Measurements from ENCODE around the gene CBFA2T3. TPM values are rescaled to one million over a fixed set of nuclear protein-coding genes. Genes with fewer than 3 reads are reported as not detected.
A peak's percentile ranks its signal among the peaks of the same experiment; 100 is the strongest.
"Not testable (repeated sequence)": the region's sequence is repeated elsewhere in the genome, so short reads cannot be mapped to it uniquely, and the experiment has no call there.

CBFA2T3 gene
- total and polyA plus RNA-seq, 7 experiments from 2014 or later = 0.14 to 25.2 (median 0.38) TPM; not detected in 1

DNA sequence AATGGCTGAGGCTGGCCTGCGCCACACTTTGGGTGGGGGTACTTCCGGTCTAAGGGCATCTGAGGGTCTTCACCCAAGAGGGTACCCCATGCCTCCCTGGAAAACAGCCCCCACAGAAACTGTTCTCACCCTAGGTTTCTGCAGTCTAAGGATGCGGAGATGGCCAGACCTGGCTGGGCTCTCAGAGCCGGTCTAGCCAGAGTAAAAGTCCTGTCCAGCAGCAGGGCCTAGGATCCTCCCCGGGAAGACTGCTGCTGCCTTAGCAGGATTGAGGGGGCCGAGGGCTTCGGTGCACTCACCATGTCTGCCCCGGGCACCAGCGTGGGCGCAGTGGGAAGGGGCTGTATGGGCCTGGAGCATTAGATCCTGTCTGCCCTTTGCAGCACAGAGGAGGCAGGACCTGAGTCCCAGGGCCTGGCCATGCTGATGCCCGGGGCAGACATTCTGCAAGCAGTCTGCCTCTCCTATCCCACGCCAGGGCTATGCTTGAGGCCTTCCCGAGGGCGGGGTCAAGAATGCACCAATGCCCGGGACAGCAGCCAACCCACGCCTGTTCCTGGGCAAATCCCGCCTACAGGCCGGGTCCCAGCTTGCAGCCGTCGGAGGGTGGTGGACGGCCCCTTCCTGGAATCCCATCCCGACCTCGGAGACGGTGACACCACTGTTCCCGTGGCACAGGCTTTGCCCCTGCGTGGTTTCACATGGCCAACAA lies 54.7 kb downstream of the CBFA2T3 start:
- no peak overlapping the region for H3K4me3 ChIP-seq (ENCODE audit: low read length)
- H3K4me3 Mint-ChIP-seq = no peak overlapping the region
- no peaks in the 10 kb centered on the region for H3K9me3 ChIP-seq (ENCODE audit: control insufficient read depth in 2 of 3, low read length in 3 of 3)
- ChIA-PET POLR2A (no interaction called here), CTCF (no interaction called here)
- H3K36me3 ChIP-seq (ENCODE audit: control insufficient read depth in 2 of 3, insufficient read depth in 3 of 3, low read length in 3 of 3) = no peaks in the 10 kb centered on the region
- peaks cover 0 to 4% (median 0%) of the 10 kb centered on the region in 5 donors for H3K27me3 Mint-ChIP-seq
- no peak overlapping the region for H3K27ac ChIP-seq (ENCODE audit: low read depth, low read length)
- no peak overlapping the region for H3K27ac Mint-ChIP-seq
- H3K4me1 Mint-ChIP-seq = peaks cover 0 to 14% (median 6%) of the 10 kb centered on the region in 7 donors
- DNase-seq (no peak), ATAC-seq (no peak)
- intact Hi-C loops (cut with micrococcal nuclease) = no loop called here
- no peaks in the 10 kb centered on the region for H3K9me3 Mint-ChIP-seq
- no peaks in the 10 kb centered on the region for H3K36me3 Mint-ChIP-seq
- no peaks in the 10 kb centered on the region for H3K27me3 ChIP-seq (ENCODE audit: control insufficient read depth in 2 of 2, insufficient read depth in 2 of 2, low read length in 2 of 2)
- peaks cover 0 to 8% of the 10 kb centered on the region in 2 donors for H3K4me1 ChIP-seq (ENCODE audit: control insufficient read depth in 2 of 2, insufficient read depth in 2 of 2, low read length in 2 of 2)

DNA sequence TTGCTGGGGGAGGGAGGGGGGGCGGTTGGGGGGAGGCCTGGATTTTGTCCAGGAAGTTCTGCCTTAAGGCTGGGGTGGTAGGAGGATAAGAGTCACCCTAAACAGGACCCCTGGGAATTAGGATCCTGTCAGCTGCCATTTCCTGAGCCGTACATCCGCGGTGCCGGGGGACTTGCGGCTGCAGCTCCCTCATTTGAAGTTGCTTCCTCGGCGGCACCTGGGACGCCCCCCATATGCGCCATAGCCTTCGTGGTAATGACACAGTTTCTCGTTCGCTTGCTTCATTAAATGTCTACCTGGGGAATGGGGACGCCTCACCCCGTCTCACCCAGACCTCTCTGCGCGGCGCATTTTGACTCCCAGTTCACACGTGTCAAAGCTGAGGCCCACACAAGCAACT lies 55.4 kb downstream of the CBFA2T3 start:
- Mint-ChIP-seq H3K36me3 (no peaks in the 10 kb centered on the region), H3K4me1 (peaks cover 0 to 14% (median 6%) of the 10 kb centered on the region in 7 donors), H3K27ac (no peak overlapping the region), H3K9me3 (no peaks in the 10 kb centered on the region), H3K27me3 (peaks cover 0 to 4% (median 0%) of the 10 kb centered on the region in 5 donors), H3K4me3 (peak overlapping the region in 1 of 10 donors; percentile 6)
- H3K4me1 ChIP-seq (ENCODE audit: control insufficient read depth in 2 of 2, insufficient read depth in 2 of 2, low read length in 2 of 2) = peaks cover 0 to 8% of the 10 kb centered on the region in 2 donors
- H3K4me3 ChIP-seq (ENCODE audit: low read length) = no peak overlapping the region
- no peaks in the 10 kb centered on the region for H3K27me3 ChIP-seq (ENCODE audit: control insufficient read depth in 2 of 2, insufficient read depth in 2 of 2, low read length in 2 of 2)
- CTCF ChIA-PET = no interaction called here
- H3K9me3 ChIP-seq (ENCODE audit: control insufficient read depth in 2 of 3, low read length in 3 of 3) = no peaks in the 10 kb centered on the region
- DNase-seq = no peak
- no peak for ATAC-seq
- POLR2A ChIA-PET = no interaction called here
- intact Hi-C loops (cut with micrococcal nuclease) = no loop called here
- no peak overlapping the region for H3K27ac ChIP-seq (ENCODE audit: low read depth, low read length)
- H3K36me3 ChIP-seq (ENCODE audit: control insufficient read depth in 2 of 3, insufficient read depth in 3 of 3, low read length in 3 of 3) = no peaks in the 10 kb centered on the region

- Histone ChIP-seq H3K27me3 (ENCODE audit: control insufficient read depth in 2 of 2, insufficient read depth in 2 of 2, low read length in 2 of 2) (no peaks in the 10 kb centered on the region), H3K4me3 (ENCODE audit: low read length) (no peak overlapping the region), H3K36me3 (ENCODE audit: control insufficient read depth in 2 of 3, insufficient read depth in 3 of 3, low read length in 3 of 3) (no peaks in the 10 kb centered on the region), H3K4me1 (ENCODE audit: control insufficient read depth in 2 of 2, insufficient read depth in 2 of 2, low read length in 2 of 2) (peaks cover 0 to 8% of the 10 kb centered on the region in 2 donors), H3K27ac (ENCODE audit: low read depth, low read length) (peak overlapping the region; percentile 18), H3K9me3 (ENCODE audit: control insufficient read depth in 2 of 3, low read length in 3 of 3) (no peaks in the 10 kb centered on the region)
- Mint-ChIP-seq H3K27ac (peak overlapping the region in 1 of 9 donors; percentile 62), H3K4me3 (peak overlapping the region in 7 of 10 donors; percentile 28 to 66 (median 38)), H3K4me1 (peaks cover 0 to 14% (median 6%) of the 10 kb centered on the region in 7 donors), H3K27me3 (peaks cover 0 to 4% (median 0%) of the 10 kb centered on the region in 5 donors), H3K36me3 (no peaks in the 10 kb centered on the region), H3K9me3 (peaks cover 0 to 3% (median 0%) of the 10 kb centered on the region in 11 donors)
- ATAC-seq (peak; percentile 72), DNase-seq (peak in 3 of 9 donors; percentile 18 to 37 (median 18))
- CTCF ChIA-PET = no interaction called here
- POLR2A ChIA-PET = no interaction called here
- intact Hi-C loops (cut with micrococcal nuclease) = no loop called here
Observed at GRCh38 chr16:88920618-88921590, 56.1 kb downstream of the CBFA2T3 start.

- no peaks in the 10 kb centered on the region for H3K36me3 Mint-ChIP-seq
Observed at GRCh38 chr16:88919936-88920335, 57.1 kb downstream of the CBFA2T3 start.

GRCh38 chr16:88918896-88919295 lies 58.1 kb downstream of the CBFA2T3 start:
- H3K9me3 ChIP-seq (ENCODE audit: control insufficient read depth in 2 of 3, low read length in 3 of 3); H3K9me3 Mint-ChIP-seq; H3K4me3 Mint-ChIP-seq; H3K27ac ChIP-seq (ENCODE audit: low read depth, low read length); H3K27ac Mint-ChIP-seq; DNase-seq; H3K4me3 ChIP-seq (ENCODE audit: low read length); H3K36me3 Mint-ChIP-seq; H3K36me3 ChIP-seq (ENCODE audit: control insufficient read depth in 2 of 3, insufficient read depth in 3 of 3, low read length in 3 of 3); POLR2A ChIA-PET; intact Hi-C loops (cut with micrococcal nuclease); ATAC-seq; H3K27me3 ChIP-seq (ENCODE audit: control insufficient read depth in 2 of 2, insufficient read depth in 2 of 2, low read length in 2 of 2); H3K27me3 Mint-ChIP-seq; CTCF ChIA-PET; H3K4me1 ChIP-seq (ENCODE audit: control insufficient read depth in 2 of 2, insufficient read depth in 2 of 2, low read length in 2 of 2): not testable (repeated sequence)
- H3K4me1 Mint-ChIP-seq = peaks cover 0 to 14% (median 6%) of the 10 kb centered on the region in 7 donors

More at GRCh38 chr16:88919936-88920335, 57.1 kb downstream of the CBFA2T3 start:
- no peak for ATAC-seq
- Histone ChIP-seq H3K4me1 (ENCODE audit: control insufficient read depth in 2 of 2, insufficient read depth in 2 of 2, low read length in 2 of 2) (peaks cover 0 to 8% of the 10 kb centered on the region in 2 donors), H3K27ac (ENCODE audit: low read depth, low read length) (no peak overlapping the region), H3K27me3 (ENCODE audit: control insufficient read depth in 2 of 2, insufficient read depth in 2 of 2, low read length in 2 of 2) (no peaks in the 10 kb centered on the region), H3K36me3 (ENCODE audit: control insufficient read depth in 2 of 3, insufficient read depth in 3 of 3, low read length in 3 of 3) (no peaks in the 10 kb centered on the region), H3K9me3 (ENCODE audit: control insufficient read depth in 2 of 3, low read length in 3 of 3) (no peaks in the 10 kb centered on the region), H3K4me3 (ENCODE audit: low read length) (no peak overlapping the region)
- Mint-ChIP-seq H3K27me3 (peaks cover 0 to 4% (median 0%) of the 10 kb centered on the region in 5 donors), H3K4me3 (no peak overlapping the region), H3K4me1 (peaks cover 0 to 14% (median 6%) of the 10 kb centered on the region in 7 donors), H3K27ac (no peak overlapping the region), H3K9me3 (peaks cover 0 to 5% (median 0%) of the 10 kb centered on the region in 11 donors)
- intact Hi-C loops (cut with micrococcal nuclease) = no loop called here
- ChIA-PET POLR2A (no interaction called here), CTCF (no interaction called here)
- no peak for DNase-seq

DNA sequence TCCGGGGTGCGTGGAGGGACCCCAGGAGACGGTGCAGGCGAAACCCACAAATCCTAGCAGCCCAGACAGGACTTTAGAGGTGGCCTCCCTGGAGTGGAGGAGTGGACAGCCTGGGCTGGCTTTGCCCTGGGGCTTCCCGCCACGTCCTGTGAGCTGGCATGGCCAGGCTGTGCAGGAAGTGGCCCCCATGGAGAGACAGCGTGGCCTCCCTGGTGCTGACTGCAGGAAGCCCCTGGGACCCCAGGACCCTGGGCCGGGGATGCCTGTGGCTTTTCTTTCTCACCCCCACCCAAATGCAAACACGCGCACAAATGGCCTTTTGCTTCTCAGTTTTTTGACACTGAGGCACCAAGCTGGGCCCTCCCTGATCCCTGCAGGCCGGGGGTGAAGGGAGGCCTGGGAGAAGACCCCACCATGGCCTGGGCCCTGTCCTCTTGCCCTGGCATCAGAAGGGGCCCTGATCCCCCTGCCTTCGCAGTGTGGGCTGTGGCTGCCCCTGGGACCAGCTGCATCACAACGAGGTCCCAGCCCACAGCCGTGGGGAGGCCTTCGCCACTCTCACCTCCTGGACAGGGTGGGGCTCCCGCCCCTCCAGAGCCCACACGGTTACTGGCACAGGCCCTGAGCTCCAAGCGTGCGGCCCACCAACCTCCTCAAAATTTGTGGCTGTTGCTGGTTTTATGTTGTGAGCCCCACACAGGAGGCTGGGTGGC lies 58.9 kb downstream of the CBFA2T3 start:
- Mint-ChIP-seq H3K4me1 (peaks cover 0 to 14% (median 6%) of the 10 kb centered on the region in 7 donors), H3K27me3 (peaks cover 0 to 6% (median 3%) of the 10 kb centered on the region in 5 donors), H3K36me3 (no peaks in the 10 kb centered on the region), H3K9me3 (peaks cover 0 to 6% (median 0%) of the 10 kb centered on the region in 11 donors), H3K4me3 (no peak overlapping the region), H3K27ac (no peak overlapping the region)
- no peak overlapping the region for H3K27ac ChIP-seq (ENCODE audit: low read depth, low read length)
- ChIA-PET CTCF (no interaction called here), POLR2A (no interaction called here)
- no peaks in the 10 kb centered on the region for H3K27me3 ChIP-seq (ENCODE audit: control insufficient read depth in 2 of 2, insufficient read depth in 2 of 2, low read length in 2 of 2)
- H3K36me3 ChIP-seq (ENCODE audit: control insufficient read depth in 2 of 3, insufficient read depth in 3 of 3, low read length in 3 of 3) = no peaks in the 10 kb centered on the region
- no peaks in the 10 kb centered on the region for H3K9me3 ChIP-seq (ENCODE audit: control insufficient read depth in 2 of 3, low read length in 3 of 3)
- ATAC-seq = no peak
- H3K4me3 ChIP-seq (ENCODE audit: low read length) = no peak overlapping the region
- no peak for DNase-seq
- H3K4me1 ChIP-seq (ENCODE audit: control insufficient read depth in 2 of 2, insufficient read depth in 2 of 2, low read length in 2 of 2) = peaks cover 0 to 8% of the 10 kb centered on the region in 2 donors
- intact Hi-C loops (cut with micrococcal nuclease) = no loop called here
